Adrenal gland (tissue), 5 donors: ENCODE results near the gene ABCB4.

Experiments
- CTCF ChIP-seq, 6 experiments: fragments of 450-650 bp in 4 of 6; fragments of 200-600 bp in 2 of 6; sonication (generic) in 1 of 6; IDR thresholded peaks; 1 replicate in 5 of 6; 2 replicates in 1 of 6; pipeline versions ENCODE4 v1.5.1 to v1.8.0; 2016 to 2021; ENCODE audit warnings: antibody characterized with exemption in 6 of 6, mild to moderate bottlenecking in 2 of 6, moderate library complexity in 1 of 6
- POLR2A ChIP-seq, 2 donors: fragments of 450-650 bp; IDR thresholded peaks; one replicate each; pipeline ENCODE4 v1.6.1; 2017; ENCODE audit warnings: antibody characterized with exemption in 2 of 2, mild to moderate bottlenecking in 2 of 2, moderate library complexity in 1 of 2
- donor health status: DM: no; HTN: no; CAD: no.

DNA sequence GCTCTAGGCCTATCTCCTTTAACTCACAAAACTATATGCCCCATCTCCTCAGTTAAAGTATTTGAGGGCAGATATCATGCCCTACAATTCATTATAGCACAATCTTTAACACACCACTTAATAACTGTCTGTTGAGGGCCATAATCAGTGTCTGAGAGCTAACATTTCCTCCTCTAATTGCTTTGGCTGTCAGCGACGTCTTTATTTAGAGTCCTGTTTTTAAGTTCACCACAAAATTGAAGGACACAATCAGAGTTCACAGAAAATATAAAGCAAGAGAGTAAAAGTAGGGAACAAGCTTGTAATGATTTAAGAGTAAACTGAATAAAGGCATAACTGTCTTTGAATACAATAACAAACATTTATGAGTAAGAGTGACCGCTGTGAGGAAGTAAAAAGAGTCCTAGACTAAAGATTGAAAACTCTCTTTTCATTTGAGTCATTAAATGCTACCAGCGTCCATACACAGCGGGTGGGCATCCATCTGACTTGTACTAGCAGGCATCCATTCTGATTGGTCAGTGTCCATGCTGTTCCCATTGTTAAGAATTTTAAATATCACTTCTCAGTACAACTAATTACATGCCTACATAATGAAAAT lies 38.4 kb upstream of the ABCB4 start:
- TF ChIP-seq POLR2A (IDR thresholded peaks at IDR 0.05): no peak
- no peak for TF ChIP-seq CTCF (IDR thresholded peaks at IDR 0.05)
